HepG2 (cell line): ENCODE measurements around the gene DOLK. TPM values are rescaled to one million over a fixed set of nuclear protein-coding genes. Genes with fewer than 3 reads are reported as not detected.
A peak's percentile ranks its signal among the peaks of the same experiment; 100 is the strongest.

ENCODE experiments used
- ATAC-seq: fragments of 200-7000 bp; cut with Tn5 transposase; 3 replicates; pipeline ENCODE4 v1.9.1; 2020; ENCODE audit warnings: mild to moderate bottlenecking, moderate library complexity
- BruUV-seq: library from RNA; stranded (reverse); fragments of 400-500 nt; replicated peaks from 2 replicates; lab custom pipeline; 2021; lab: Mats Ljungman, UMichigan
- CTCF ChIA-PET: fragments of 300-600 bp; formaldehyde crosslinking; extraction: SDS; loops from one replicate; lab custom pipeline; 2021; ENCODE audit warnings: low total read pairs, inconsistent platforms, low intra/inter-chr PET ratio; lab: Yijun Ruan, JAX
- POLR2A ChIA-PET: fragments of 350-600 bp; sonication (Branson Sonifier 250); formaldehyde crosslinking; loops from one replicate; lab custom pipeline; 2020; ENCODE audit warnings: antibody characterized with exemption, inconsistent platforms; lab: Yijun Ruan, JAX
- DNase-seq: peaks from one replicate; pipeline ENCODE4 v3.0.0-alpha.2; 2015; ENCODE audit warnings: low spot score
- FAIRE-seq: peaks from 3 replicates; lab custom pipeline; 2011; peaks lifted over from hg19 to GRCh38; lab: Jason Lieb, UNC
- H2AFZ ChIP-seq: one replicate; pipeline ENCODE4 v1.6.1; 2011; ENCODE audit warnings: low read length, inconsistent platforms
- H3K27ac ChIP-seq: fragments of 300-600 bp; 3 replicates; pipeline ENCODE4 v1.8.0; 2011; ENCODE audit warnings: mixed run types, mild to moderate bottlenecking, mixed read lengths, low read length, inconsistent platforms; ENCODE audit not compliant: insufficient read depth; ENCODE audit errors: extremely low read length
- H3K27me3 ChIP-seq, 2 experiments: fragments of 200-600 bp in 1 of 2; 2 replicates in 1 of 2; 3 replicates in 1 of 2; pipeline versions ENCODE4 v1.6.0 to v1.8.0; 2011; ENCODE audit warnings: low read length in 2 of 2, mild to moderate bottlenecking in 2 of 2, moderate library complexity in 2 of 2, inconsistent platforms in 1 of 2; ENCODE audit not compliant: insufficient read depth in 2 of 2, control insufficient read depth in 1 of 2
- H3K36me3 ChIP-seq, 2 experiments: fragments of 200-600 bp in 1 of 2; replicated peaks in 1 of 2; 2 replicates in 1 of 2; 3 replicates in 1 of 2; pipeline versions ENCODE4 v1.5.1 to v1.8.0; 2011; ENCODE audit warnings: low read length in 2 of 2, inconsistent platforms in 1 of 2; ENCODE audit not compliant: insufficient read depth in 2 of 2, control insufficient read depth in 1 of 2
- H3K4me1 ChIP-seq: 2 replicates; pipeline ENCODE4 v1.5.1; 2012; ENCODE audit warnings: low read length, inconsistent platforms; ENCODE audit not compliant: insufficient read depth
- H3K4me2 ChIP-seq: 2 replicates; pipeline ENCODE4 v1.6.0; 2011; ENCODE audit warnings: low read depth, low read length, inconsistent platforms
- H3K4me3 ChIP-seq, 3 experiments: fragments of 200-600 bp in 1 of 3; sonication (generic), shearing (Covaris generic) in 1 of 3; replicated peaks in 1 of 3; 2 replicates each; pipeline ENCODE4 v1.5.1; 2011 to 2016; ENCODE audit warnings: low read length in 3 of 3, inconsistent platforms in 2 of 3, low read depth in 2 of 3, mild to moderate bottlenecking in 2 of 3, control low read depth in 1 of 3, mixed read lengths in 1 of 3; ENCODE audit not compliant: insufficient read depth in 1 of 3
- H3K79me2 ChIP-seq: one replicate; pipeline ENCODE4 v1.6.1; 2011; ENCODE audit warnings: low read length, inconsistent platforms; ENCODE audit not compliant: insufficient read depth
- H3K9ac ChIP-seq: 2 replicates; pipeline ENCODE4 v1.6.0; 2011; ENCODE audit warnings: mild to moderate bottlenecking, low read depth, low read length, inconsistent platforms; ENCODE audit not compliant: insufficient read depth
- H3K9me3 ChIP-seq: 2 replicates; pipeline ENCODE4 v1.5.1; 2012; ENCODE audit warnings: mild to moderate bottlenecking, low read length
- H4K20me1 ChIP-seq: 2 replicates; pipeline ENCODE4 v1.6.0; 2011; ENCODE audit warnings: inconsistent platforms, mild to moderate bottlenecking, low read length, moderate library complexity; ENCODE audit not compliant: insufficient read depth
- GLI4 ChIP-seq: sonication (generic); formaldehyde crosslinking; IDR thresholded peaks from 2 replicates; pipeline ENCODE4 v1.5.1; 2020; ENCODE audit warnings: missing genetic modification reagents, mild to moderate bottlenecking, moderate library complexity, borderline replicate concordance
- ZNF121 ChIP-seq: sonication (generic); formaldehyde crosslinking; IDR thresholded peaks from 2 replicates; pipeline ENCODE4 v1.5.0; 2020; ENCODE audit warnings: mild to moderate bottlenecking, missing genetic modification reagents
- ZNF329 ChIP-seq: sonication (generic); formaldehyde crosslinking; IDR thresholded peaks from 2 replicates; pipeline ENCODE4 v1.9.0; 2021; ENCODE audit warnings: low read depth, mild to moderate bottlenecking, missing genetic modification reagents
- ZNF768 ChIP-seq: sonication (generic); formaldehyde crosslinking; IDR thresholded peaks from 2 replicates; pipeline ENCODE4 v1.4.0; 2020; ENCODE audit warnings: missing genetic modification reagents
- WGBS: methylation state at CpG from one replicate; pipeline ENCODE4 v1.1.6; 2017; ENCODE audit warnings: low lambda C conversion rate; 5-methylcytosine and 5-hydroxymethylcytosine counted together
- in situ Hi-C: cut with HindIII; loops from 2 replicates; pipeline ENCODE4 v1.10.0; 2017; ENCODE audit warnings: low pct_unique_long_range_greater_than_20kb; ENCODE audit not compliant: extremely low pct_ligation_motif_present
- intact Hi-C: fragments of 100-400 bp; cut with micrococcal nuclease; formaldehyde crosslinking; loops from one replicate; pipeline ENCODE4 v1.10.0; 2022; ENCODE audit not compliant: unreplicated experiment
- polyA plus RNA-seq, 8 experiments: library from polyadenylated mRNA; depleted of rRNA in 3 of 8; stranded (reverse) in 7 of 8; unstranded in 1 of 8; fragments of >200 nt; fragmentation: Illumina TruSeq in 4 of 8; extraction: Trizol in 4 of 8; gene quantifications; 2 replicates each; pipeline versions ENCODE4 v1.2.1 to v1.2.3, GENCODE V29; 2011 to 2016; ENCODE audit warnings: low read depth in 4 of 8, missing spikeins in 1 of 8, mixed read lengths in 1 of 8; ENCODE audit not compliant: insufficient read depth in 1 of 8
- total RNA-seq, 5 experiments: library from RNA; depleted of rRNA; stranded (reverse); fragments of >200 nt; fragmentation: Illumina TruSeq; extraction: Trizol; gene quantifications; 2 replicates each; pipeline ENCODE4 v1.2.3, GENCODE V29; 2016; ENCODE audit warnings: low read depth in 1 of 5

DOLK gene
- total and polyA plus RNA-seq, 2 of the 13 experiments (the other 11 are each of a cell fraction or from before 2014, with no cell fraction given) = 15.4 to 18.7 TPM

DNA sequence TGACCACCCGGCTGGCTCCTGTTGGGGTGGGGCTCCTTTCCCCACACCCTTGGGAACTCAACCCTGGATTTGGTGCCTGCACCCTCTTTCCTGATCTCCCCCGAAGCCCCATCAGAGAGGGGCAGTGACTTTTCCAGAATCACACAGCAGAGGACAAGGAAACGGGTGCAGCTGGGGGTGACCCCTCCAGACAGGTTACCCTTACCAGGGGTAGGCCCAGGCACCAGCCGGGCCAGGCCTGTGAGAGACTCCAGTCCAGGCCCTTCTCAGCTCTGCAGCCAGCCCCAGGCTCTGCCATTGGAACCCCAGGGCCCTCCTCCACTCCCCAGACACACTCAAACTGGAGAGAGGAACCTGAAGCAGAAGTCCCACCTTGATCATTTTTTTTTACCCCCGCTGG, 45.6 kb downstream of the DOLK start:
- BruUV-seq = no TSS peak
- 94% methylated on average over 5 of the region's 5 CpGs for WGBS
- peaks cover 7 to 24% of the 10 kb centered on the region in 2 experiments for H3K36me3 ChIP-seq
- H3K27me3 ChIP-seq = no peaks in the 10 kb centered on the region
- peaks cover 28% of the 10 kb centered on the region for H3K4me1 ChIP-seq
- no peaks in the 10 kb centered on the region for H4K20me1 ChIP-seq
- no peak overlapping the region for H3K4me3 ChIP-seq
- FAIRE-seq (no peak), ATAC-seq (no peak)
- no peak overlapping the region for H3K4me2 ChIP-seq
- peaks cover 4% of the 10 kb centered on the region for H3K79me2 ChIP-seq
- CTCF ChIA-PET = no interaction called here
- H3K9ac ChIP-seq = no peak overlapping the region
- peak; percentile 92 for TF ChIP-seq ZNF768 (CRISPR knock-in tag)
- no peak for TF ChIP-seq GLI4
- TF ChIP-seq, all 625 proteins: peak for 1
- DNase-seq = no peak
- intact Hi-C loops = no loop called here
- no peak overlapping the region for H2AFZ ChIP-seq
- no peak overlapping the region for H3K27ac ChIP-seq
- in situ Hi-C loops = no loop called here
- no peaks in the 10 kb centered on the region for H3K9me3 ChIP-seq
- POLR2A ChIA-PET = no interaction called here

DNA sequence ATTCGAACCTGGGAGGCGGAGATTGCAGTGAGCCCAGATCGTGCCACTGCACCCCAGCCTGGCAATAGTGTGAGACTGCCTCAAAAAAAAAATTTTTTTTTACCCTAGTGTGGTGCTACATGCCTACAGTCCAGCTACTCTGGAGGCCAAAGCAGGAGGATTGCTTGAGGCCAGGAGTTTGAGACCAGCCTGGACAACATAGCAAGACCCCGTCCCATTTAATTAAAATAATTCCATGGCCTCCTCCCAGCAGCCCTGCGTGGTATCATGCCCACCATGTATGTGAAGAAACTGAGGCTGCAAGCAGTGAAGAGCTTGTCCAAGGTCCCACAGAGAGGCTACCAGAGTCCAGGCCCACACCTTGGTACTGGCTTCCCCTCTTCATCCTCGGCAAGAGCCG, 46.0 kb downstream of the DOLK start:
- H2AFZ ChIP-seq = no peak overlapping the region
- ATAC-seq = no peak
- ChIA-PET CTCF (no interaction called here), POLR2A (no interaction called here)
- TF ChIP-seq ZNF329 (CRISPR knock-in tag) = no peak
- TF ChIP-seq ZNF121 (CRISPR knock-in tag) = peak; percentile 67
- WGBS = 96% methylated on average over 5 of the region's 7 CpGs
- no peak for FAIRE-seq
- no peak for DNase-seq
- H3K79me2 ChIP-seq = peaks cover 4% of the 10 kb centered on the region
- H3K9ac ChIP-seq = no peak overlapping the region
- no peak overlapping the region for H3K4me2 ChIP-seq
- H4K20me1 ChIP-seq = no peaks in the 10 kb centered on the region
- no peaks in the 10 kb centered on the region for H3K27me3 ChIP-seq
- intact Hi-C loops (no loop called here), in situ Hi-C loops (no loop called here)
- no TSS peak for BruUV-seq
- H3K4me1 ChIP-seq = peaks cover 24% of the 10 kb centered on the region
- peaks cover 7 to 21% of the 10 kb centered on the region in 2 experiments; a peak in 4 of 5 replicates for H3K36me3 ChIP-seq
- no peak overlapping the region for H3K4me3 ChIP-seq
- no peak overlapping the region for H3K27ac ChIP-seq
- H3K9me3 ChIP-seq = no peaks in the 10 kb centered on the region
